Choroid plexus epithelial cell (primary cell): ENCODE data around the gene LRP1B.

Experiments used
- DNase-seq: peaks from one replicate; pipeline ENCODE4 v3.0.0-alpha.2; 2010; ENCODE audit warnings: low read depth
- H3K4me3 ChIP-seq: 2 replicates; pipeline ENCODE4 v1.5.1; 2011; ENCODE audit warnings: low read depth, mild to moderate bottlenecking, control low read depth, low read length, moderate library complexity
- CTCF ChIP-seq: conservative IDR thresholded peaks from 2 replicates; pipeline ENCODE4 v1.5.1; 2011; ENCODE audit warnings: low read depth, mild to moderate bottlenecking, control low read depth, inconsistent platforms, low read length, moderate library complexity

The LRP1B gene

GRCh38 chr2:141528990-141529389, 601.8 kb downstream of the LRP1B start:
- no peak for TF ChIP-seq CTCF

GRCh38 chr2:141526760-141527159, 604.1 kb downstream of the LRP1B start:
- H3K4me3 ChIP-seq: no peak overlapping the region
- no peak for TF ChIP-seq CTCF
- no peak for DNase-seq

More at GRCh38 chr2:141528990-141529389, 601.8 kb downstream of the LRP1B start:
- no peak overlapping the region for H3K4me3 ChIP-seq
- no peak for DNase-seq

DNA sequence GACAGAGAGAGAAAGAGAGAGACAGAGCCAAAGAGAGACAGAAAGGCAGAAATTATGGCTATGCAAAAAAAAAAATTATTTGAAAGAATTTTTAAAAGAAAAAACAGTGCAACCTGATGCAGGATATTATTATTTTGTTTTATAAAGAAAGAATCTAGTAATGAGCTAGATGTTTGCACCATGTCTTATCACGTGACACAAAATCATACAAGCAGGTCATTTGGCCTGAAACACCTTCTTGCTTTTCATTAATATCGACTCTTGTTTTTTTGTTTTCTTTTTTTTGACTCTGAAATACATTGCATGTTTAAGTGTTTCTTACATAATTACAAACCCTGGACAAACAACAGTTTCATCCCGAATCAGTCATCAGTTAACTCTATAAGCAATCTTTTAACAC, 606.0 kb downstream of the LRP1B start:
- no peak for TF ChIP-seq CTCF
- no peak overlapping the region for H3K4me3 ChIP-seq
- no peak for DNase-seq

GRCh38 chr2:141523199-141523598, 607.6 kb downstream of the LRP1B start:
- no peak for TF ChIP-seq CTCF
- H3K4me3 ChIP-seq: no peak overlapping the region
- no peak for DNase-seq

- peak; percentile 6 for DNase-seq
- no peak overlapping the region for H3K4me3 ChIP-seq
- no peak for TF ChIP-seq CTCF
Measured at GRCh38 chr2:141522702-141523101, 608.1 kb downstream of the LRP1B start.

DNA sequence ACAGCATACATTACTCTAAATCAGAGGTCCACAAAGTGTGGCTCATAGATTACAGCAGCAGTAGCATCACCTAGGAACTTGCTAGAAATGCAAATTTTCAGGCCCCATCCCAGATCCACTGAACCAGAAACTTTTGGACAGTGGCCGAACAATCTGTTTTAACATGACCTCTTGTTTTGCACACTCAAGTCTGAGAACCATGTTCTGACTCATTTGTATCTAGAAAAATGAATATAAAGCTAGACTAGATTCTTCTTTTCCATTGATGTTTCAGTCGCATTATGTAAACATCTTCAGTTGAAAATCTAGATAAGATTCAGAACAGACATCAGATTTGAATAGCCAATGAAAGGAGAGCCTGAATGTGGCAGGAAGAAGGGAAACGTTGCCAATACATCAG, 608.8 kb downstream of the LRP1B start:
- H3K4me3 ChIP-seq: no peak overlapping the region
- no peak for TF ChIP-seq CTCF
- DNase-seq: no peak

GRCh38 chr2:141519906-141520305, 610.9 kb downstream of the LRP1B start:
- DNase-seq: no peak
- no peak for TF ChIP-seq CTCF
- H3K4me3 ChIP-seq: no peak overlapping the region
